NCI-H345 treated with DMSO at 0.1 percent for 48 hours (cell line): ENCODE results near the gene CCDC63.
"Not testable (repeated sequence)": the region's sequence is repeated elsewhere in the genome, so short reads cannot be mapped to it uniquely, and the experiment has no call there.

Experiments
- DNase-seq: peaks from one replicate; lab custom pipeline; 2025; ENCODE audit not compliant: unreplicated experiment; lab: John Stamatoyannopoulos, UW

The CCDC63 gene

DNA sequence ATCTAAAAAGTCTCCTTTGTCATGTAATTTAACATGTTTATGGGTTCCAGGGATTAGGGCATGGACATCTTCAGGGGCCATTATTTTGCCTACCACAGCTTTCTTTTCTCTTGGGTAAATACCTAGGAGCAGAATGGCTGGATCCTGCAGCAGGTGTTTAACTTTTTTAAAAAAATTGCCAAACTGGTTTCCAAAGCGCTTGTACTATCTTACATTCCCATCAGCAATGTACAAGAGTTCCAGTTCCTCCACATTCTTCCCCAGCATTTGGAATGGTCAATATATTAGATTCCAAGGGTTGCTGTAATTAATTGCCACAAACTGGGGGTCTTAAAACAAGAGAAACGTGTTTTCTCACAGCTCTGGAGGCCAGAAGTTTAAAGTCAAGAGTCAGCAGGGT lies 101.3 kb downstream of the CCDC63 start:
- DNase-seq, result no peak

DNA sequence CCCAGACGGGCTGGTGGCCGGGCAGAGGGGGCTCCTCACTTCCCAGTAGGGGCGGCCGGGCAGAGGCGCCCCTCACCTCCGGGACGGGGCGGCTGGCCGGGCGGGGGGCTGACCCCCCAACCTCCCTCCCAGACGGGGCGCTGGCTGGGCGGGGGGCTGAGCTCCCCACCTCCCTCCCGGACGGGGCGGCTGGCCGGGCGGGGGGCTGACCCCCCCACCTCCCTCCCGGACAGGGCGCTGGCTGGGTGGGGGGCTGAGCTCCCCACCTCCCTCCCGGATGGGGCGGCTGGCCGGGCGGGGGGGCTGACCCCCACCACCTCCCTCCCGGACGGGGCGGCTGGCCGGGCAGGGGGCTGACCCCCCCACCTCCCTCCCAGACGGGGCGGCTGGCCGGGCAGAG lies 103.7 kb downstream of the CCDC63 start:
- DNase-seq, result not testable (repeated sequence)

DNA sequence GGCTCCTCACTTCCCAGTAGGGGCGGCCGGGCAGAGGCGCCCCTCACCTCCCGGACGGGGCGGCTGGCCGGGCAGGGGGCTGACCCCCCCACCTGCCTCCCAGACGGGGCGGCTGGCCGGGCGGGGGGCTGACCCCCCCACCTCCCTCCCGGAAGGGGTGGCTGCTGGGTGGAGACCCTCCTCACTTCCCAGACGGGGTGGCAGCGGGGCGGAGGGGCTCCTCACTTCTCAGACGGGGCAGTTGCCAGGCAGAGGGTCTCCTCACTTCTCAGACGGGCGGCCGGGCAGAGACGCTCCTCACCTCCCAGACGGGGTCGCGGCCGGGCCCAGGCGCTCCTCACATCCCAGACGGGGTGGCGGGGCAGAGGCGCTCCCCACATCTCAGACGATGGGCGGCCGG lies 104.1 kb downstream of the CCDC63 start:
- DNase-seq, result not testable (repeated sequence)
